ENCODE data around the gene GINM1. TPM values are rescaled to one million over a fixed set of nuclear protein-coding genes. Genes with fewer than 3 reads are reported as not detected.

GINM1 gene
- total and polyA plus RNA-seq, 9 of the 15 experiments (the other 6 are each of a cell fraction or from before 2014, with no cell fraction given) = 5.0 to 19.3 (median 14.2) TPM

DNA sequence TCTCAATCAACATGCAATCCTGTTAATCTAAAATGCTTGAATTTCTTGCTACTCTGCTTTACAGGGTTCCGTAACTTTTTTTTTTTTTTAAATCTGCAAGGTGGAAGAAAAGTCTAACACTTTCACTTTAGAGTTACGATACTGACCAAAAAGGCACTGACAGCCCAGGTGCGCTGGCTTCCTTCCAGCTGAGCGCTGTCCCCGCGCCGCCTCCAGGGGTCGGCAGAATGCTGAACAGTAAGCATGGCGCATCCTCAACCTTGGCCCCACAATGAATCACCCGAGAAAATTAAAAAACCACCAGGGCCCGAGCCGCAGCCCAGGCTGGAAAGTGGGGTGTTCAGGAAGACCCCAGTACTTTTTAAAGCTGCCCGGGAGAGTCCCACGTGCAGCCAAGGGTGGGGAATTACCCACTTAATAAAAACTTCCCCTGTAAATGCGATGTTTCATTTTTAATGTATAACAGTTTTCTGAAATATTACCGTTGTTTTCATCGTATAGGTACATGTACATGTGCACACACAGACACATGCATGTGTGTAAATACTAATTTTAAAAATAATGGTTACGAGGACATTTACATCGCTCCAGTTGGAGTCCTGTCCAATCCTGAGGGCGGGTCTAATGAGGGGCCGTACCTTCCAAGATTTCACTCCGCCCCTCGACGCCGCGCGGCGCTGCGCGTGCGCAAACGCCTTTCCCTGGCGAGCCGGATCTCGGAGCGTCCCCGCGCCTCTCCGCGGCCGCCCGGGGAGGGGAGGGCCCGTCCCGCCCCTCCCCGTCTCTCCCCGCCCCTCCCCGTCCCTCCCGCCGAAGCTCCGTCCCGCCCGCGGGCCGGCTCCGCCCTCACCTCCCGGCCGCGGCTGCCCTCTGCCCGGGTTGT, at the start of gene GINM1 (continued):
- TF ChIP-seq, protein P1, sequence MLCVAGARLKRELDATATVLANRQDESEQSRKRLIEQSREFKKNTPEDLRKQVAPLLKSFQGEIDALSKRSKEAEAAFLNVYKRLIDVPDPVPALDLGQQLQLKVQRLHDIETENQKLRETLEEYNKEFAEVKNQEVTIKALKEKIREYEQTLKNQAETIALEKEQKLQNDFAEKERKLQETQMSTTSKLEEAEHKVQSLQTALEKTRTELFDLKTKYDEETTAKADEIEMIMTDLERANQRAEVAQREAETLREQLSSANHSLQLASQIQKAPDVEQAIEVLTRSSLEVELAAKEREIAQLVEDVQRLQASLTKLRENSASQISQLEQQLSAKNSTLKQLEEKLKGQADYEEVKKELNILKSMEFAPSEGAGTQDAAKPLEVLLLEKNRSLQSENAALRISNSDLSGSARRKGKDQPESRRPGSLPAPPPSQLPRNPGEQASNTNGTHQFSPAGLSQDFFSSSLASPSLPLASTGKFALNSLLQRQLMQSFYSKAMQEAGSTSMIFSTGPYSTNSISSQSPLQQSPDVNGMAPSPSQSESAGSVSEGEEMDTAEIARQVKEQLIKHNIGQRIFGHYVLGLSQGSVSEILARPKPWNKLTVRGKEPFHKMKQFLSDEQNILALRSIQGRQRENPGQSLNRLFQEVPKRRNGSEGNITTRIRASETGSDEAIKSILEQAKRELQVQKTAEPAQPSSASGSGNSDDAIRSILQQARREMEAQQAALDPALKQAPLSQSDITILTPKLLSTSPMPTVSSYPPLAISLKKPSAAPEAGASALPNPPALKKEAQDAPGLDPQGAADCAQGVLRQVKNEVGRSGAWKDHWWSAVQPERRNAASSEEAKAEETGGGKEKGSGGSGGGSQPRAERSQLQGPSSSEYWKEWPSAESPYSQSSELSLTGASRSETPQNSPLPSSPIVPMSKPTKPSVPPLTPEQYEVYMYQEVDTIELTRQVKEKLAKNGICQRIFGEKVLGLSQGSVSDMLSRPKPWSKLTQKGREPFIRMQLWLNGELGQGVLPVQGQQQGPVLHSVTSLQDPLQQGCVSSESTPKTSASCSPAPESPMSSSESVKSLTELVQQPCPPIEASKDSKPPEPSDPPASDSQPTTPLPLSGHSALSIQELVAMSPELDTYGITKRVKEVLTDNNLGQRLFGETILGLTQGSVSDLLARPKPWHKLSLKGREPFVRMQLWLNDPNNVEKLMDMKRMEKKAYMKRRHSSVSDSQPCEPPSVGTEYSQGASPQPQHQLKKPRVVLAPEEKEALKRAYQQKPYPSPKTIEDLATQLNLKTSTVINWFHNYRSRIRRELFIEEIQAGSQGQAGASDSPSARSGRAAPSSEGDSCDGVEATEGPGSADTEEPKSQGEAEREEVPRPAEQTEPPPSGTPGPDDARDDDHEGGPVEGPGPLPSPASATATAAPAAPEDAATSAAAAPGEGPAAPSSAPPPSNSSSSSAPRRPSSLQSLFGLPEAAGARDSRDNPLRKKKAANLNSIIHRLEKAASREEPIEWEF (CRISPR knock-in tag; IDR thresholded peaks at IDR 0.05) = no peak
- 0 out of 2 replicates have a peak, but pooled peaks have one; percentile 6 for TF ChIP-seq ARID2 (IDR thresholded peaks at IDR 0.05)
- TF ChIP-seq ZNF232 (CRISPR knock-in tag; IDR thresholded peaks at IDR 0.05) = no peak
- TF ChIP-seq, protein P2, sequence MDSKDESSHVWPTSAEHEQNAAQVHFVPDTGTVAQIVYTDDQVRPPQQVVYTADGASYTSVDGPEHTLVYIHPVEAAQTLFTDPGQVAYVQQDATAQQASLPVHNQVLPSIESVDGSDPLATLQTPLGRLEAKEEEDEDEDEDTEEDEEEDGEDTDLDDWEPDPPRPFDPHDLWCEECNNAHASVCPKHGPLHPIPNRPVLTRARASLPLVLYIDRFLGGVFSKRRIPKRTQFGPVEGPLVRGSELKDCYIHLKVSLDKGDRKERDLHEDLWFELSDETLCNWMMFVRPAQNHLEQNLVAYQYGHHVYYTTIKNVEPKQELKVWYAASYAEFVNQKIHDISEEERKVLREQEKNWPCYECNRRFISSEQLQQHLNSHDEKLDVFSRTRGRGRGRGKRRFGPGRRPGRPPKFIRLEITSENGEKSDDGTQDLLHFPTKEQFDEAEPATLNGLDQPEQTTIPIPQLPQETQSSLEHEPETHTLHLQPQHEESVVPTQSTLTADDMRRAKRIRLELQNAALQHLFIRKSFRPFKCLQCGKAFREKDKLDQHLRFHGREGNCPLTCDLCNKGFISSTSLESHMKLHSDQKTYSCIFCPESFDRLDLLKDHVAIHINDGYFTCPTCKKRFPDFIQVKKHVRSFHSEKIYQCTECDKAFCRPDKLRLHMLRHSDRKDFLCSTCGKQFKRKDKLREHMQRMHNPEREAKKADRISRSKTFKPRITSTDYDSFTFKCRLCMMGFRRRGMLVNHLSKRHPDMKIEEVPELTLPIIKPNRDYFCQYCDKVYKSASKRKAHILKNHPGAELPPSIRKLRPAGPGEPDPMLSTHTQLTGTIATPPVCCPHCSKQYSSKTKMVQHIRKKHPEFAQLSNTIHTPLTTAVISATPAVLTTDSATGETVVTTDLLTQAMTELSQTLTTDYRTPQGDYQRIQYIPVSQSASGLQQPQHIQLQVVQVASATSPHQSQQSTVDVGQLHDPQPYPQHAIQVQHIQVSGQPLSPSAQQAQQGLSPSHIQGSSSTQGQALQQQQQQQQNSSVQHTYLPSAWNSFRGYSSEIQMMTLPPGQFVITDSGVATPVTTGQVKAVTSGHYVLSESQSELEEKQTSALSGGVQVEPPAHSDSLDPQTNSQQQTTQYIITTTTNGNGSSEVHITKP (IDR thresholded peaks at IDR 0.05; ENCODE audit: partially characterized antibody) = no peak
- TF ChIP-seq FOXJ3 (CRISPR knock-in tag; IDR thresholded peaks at IDR 0.05) = no peak
- TF ChIP-seq ZNF696 (CRISPR knock-in tag; conservative IDR thresholded peaks at IDR 0.05) = no peak
- TF ChIP-seq POLR2H (tag; IDR thresholded peaks at IDR 0.05; ENCODE audit: low read depth) = no peak
- no peak for TF ChIP-seq NUFIP1 (IDR thresholded peaks at IDR 0.05; ENCODE audit: partially characterized antibody)
- TF ChIP-seq FOXK2 (conservative IDR thresholded peaks at IDR 0.05 in 1 of 2, IDR thresholded peaks at IDR 0.05 in 1 of 2; ENCODE audit: low read depth in 2 of 2) = 0 out of 4 replicates have a peak, but pooled peaks of 1 of the 2 experiments have one; percentile 30
- TF ChIP-seq, protein P3, sequence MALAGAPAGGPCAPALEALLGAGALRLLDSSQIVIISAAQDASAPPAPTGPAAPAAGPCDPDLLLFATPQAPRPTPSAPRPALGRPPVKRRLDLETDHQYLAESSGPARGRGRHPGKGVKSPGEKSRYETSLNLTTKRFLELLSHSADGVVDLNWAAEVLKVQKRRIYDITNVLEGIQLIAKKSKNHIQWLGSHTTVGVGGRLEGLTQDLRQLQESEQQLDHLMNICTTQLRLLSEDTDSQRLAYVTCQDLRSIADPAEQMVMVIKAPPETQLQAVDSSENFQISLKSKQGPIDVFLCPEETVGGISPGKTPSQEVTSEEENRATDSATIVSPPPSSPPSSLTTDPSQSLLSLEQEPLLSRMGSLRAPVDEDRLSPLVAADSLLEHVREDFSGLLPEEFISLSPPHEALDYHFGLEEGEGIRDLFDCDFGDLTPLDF (CRISPR knock-in tag; IDR thresholded peaks at IDR 0.05) = 0 out of 2 replicates have a peak, but pooled peaks have one; percentile 54
- TF ChIP-seq PCBP1 (IDR thresholded peaks at IDR 0.05; ENCODE audit: low read depth, low read length, poor library complexity, severe bottlenecking) = no peak
- peak; percentile 65 to 74 for TF ChIP-seq RAD21 (CRISPR knock-in tag; conservative IDR thresholded peaks at IDR 0.05 in 1 of 2, IDR thresholded peaks at IDR 0.05 in 1 of 2)
- no peak for TF ChIP-seq RBBP5 (IDR thresholded peaks at IDR 0.05; ENCODE audit: borderline replicate concordance, insufficient read depth, low read length, poor library complexity, severe bottlenecking)
- 0 out of 2 replicates have a peak, but pooled peaks have one; percentile 43 for TF ChIP-seq NR1H2 (CRISPR knock-in tag; IDR thresholded peaks at IDR 0.05)
- TF ChIP-seq PRMT5 (CRISPR knock-in tag; IDR thresholded peaks at IDR 0.05) = no peak

Measured in K562 (cell line).